Mesodermal cell (in vitro differentiated cells): ENCODE measurements around the gene GIMAP5.

Experiments
- H3K27ac ChIP-seq: 2 replicates; pipeline ENCODE4 v1.7.0; 2013; ENCODE audit warnings: mild to moderate bottlenecking, low read depth, low read length, moderate library complexity; ENCODE audit not compliant: severe bottlenecking
- H3K36me3 ChIP-seq: 2 replicates; pipeline ENCODE4 v1.7.1; 2013; ENCODE audit warnings: mild to moderate bottlenecking, low read length, moderate library complexity; ENCODE audit not compliant: control insufficient read depth, insufficient read depth
- H3K4me1 ChIP-seq: one replicate; pipeline ENCODE4 v1.7.1; 2013; ENCODE audit warnings: mild to moderate bottlenecking, low read length; ENCODE audit not compliant: insufficient read depth, control insufficient read depth, poor library complexity, severe bottlenecking
- H3K4me3 ChIP-seq: 2 replicates; pipeline ENCODE4 v1.7.0; 2013; ENCODE audit warnings: low read length, control low read depth, mild to moderate bottlenecking; ENCODE audit not compliant: insufficient read depth, poor library complexity, severe bottlenecking; ENCODE audit errors: extremely low read depth
- H3K9me3 ChIP-seq: 2 replicates; pipeline ENCODE4 v1.7.1; 2013; ENCODE audit warnings: mild to moderate bottlenecking, low read length, moderate library complexity; ENCODE audit not compliant: control insufficient read depth
- WGBS, 2 experiments: methylation state at CpG; one replicate each; pipeline ENCODE4 v1.1.5; 2013; ENCODE audit warnings: missing lambda C conversion rate in 2 of 2; ENCODE audit not compliant: insufficient coverage in 2 of 2; 5-methylcytosine and 5-hydroxymethylcytosine counted together

GIMAP5 gene

DNA sequence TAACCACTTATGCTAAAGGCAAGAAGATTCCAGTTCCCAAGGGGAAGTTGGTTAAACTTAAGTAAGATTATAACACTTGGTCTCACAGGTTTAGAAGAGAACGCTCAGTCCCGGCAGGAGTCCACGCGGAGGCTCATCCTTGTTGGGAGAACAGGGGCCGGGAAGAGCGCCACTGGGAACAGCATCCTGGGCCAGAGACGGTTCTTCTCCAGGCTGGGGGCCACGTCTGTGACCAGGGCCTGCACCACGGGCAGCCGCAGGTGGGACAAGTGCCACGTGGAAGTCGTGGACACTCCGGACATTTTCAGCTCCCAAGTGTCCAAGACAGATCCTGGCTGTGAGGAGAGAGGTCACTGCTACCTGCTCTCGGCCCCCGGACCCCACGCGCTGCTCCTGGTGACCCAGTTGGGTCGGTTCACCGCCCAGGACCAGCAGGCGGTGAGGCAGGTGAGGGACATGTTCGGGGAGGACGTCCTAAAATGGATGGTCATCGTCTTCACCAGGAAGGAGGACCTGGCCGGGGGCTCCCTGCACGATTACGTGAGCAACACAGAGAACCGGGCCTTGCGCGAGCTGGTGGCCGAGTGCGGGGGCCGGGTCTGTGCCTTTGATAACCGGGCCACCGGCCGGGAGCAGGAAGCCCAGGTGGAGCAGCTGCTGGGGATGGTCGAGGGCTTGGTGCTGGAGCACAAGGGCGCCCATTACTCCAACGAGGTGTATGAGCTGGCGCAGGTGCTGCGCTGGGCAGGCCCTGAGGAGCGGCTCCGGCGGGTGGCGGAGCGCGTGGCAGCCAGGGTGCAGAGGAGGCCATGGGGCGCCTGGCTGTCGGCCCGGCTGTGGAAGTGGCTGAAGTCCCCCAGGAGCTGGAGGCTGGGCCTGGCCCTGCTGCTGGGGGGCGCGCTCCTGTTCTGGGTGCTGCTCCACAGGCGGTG lies 17.0 kb upstream of the GIMAP5 start:
- WGBS, 2 experiments, result 91 to 92% methylated on average over 48 of the region's 52 CpGs

DNA sequence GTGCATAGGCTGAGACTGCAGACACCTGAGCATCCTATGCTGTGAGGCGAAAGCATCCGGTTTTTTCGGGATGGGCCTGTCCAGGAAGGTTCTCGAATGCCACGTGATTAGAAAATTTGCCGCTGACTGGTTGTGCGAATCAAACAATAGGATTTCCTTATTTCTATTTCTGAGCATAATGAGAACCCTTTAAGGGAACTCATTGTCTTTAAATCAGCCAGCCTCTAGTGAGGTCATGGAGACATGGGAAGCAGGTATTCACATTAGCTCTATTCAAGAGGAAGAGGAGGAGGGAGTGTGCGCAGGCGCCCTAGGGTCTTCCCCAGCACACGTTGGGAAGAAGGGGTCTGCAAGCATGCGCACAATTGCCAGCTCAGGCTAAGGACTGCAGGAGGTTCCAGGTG lies 15.2 kb upstream of the GIMAP5 start:
- Histone ChIP-seq H3K9me3 (no peaks in the 10 kb centered on the region), H3K4me1 (no peaks in the 10 kb centered on the region), H3K36me3 (no peaks in the 10 kb centered on the region), H3K4me3 (no peak overlapping the region), H3K27ac (no peak overlapping the region)
- 88 to 89% methylated on average over 11 of the region's 11 CpGs for WGBS, 2 experiments

More for the DNA sequence above, 17.0 kb upstream of the GIMAP5 start:
- Histone ChIP-seq H3K27ac (no peak overlapping the region), H3K4me3 (no peak overlapping the region), H3K36me3 (no peaks in the 10 kb centered on the region), H3K4me1 (no peaks in the 10 kb centered on the region), H3K9me3 (no peaks in the 10 kb centered on the region)

DNA sequence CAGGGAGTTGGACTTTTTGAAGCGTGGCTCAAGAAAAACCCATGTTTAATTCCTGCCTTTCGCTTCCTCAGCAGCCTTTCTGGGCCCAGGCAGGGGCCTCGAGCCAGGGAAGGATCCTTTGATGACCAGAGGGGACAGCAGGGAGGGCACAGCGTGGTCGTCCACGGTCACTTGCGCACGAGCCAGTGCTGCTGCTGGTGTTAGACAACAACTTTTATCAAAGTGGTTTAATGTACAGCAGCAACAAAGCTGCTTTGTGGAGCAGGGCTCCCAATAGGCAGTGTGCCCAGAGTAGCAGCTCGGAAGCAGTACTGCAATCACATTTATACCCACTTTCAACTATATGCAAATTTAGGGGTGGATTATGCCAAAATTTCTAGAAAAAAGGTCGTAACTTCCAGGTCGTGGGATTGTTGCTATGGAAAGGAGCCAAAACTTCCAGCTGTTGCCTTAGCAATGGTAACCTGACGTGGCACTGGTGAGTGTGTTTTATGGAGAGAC lies 14.7 kb upstream of the GIMAP5 start:
- Histone ChIP-seq H3K27ac (no peak overlapping the region), H3K36me3 (no peaks in the 10 kb centered on the region), H3K4me1 (no peaks in the 10 kb centered on the region), H3K9me3 (no peaks in the 10 kb centered on the region), H3K4me3 (no peak overlapping the region)
- WGBS, 2 experiments, result 71 to 77% methylated on average over 8 to 10 of the region's 12 CpGs

DNA sequence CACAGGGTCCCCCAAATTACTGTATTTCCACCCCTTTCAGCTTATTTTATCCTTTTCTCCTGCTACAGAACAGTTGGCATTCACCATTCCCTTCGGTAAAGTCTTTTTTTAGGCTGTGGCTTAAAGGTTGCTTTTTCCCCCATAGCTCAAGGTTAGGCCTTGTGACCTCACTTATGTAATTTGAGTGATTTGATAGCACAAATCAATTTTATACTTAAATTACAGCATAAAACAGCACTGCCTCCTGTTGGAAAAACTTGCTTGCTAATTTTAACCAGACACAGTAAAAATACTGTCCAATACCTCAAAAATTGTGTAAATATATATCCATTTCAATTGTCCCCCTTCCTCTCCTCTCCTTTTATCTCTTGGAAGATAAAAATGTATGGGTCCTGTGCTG lies 13.8 kb upstream of the GIMAP5 start:
- H3K27ac ChIP-seq, result no peak overlapping the region
- no peaks in the 10 kb centered on the region for H3K9me3 ChIP-seq
- no peaks in the 10 kb centered on the region for H3K36me3 ChIP-seq
- no peaks in the 10 kb centered on the region for H3K4me1 ChIP-seq
- no CpG with 5 or more reads among the region's 1 CpG for WGBS, 2 experiments
- no peak overlapping the region for H3K4me3 ChIP-seq

DNA sequence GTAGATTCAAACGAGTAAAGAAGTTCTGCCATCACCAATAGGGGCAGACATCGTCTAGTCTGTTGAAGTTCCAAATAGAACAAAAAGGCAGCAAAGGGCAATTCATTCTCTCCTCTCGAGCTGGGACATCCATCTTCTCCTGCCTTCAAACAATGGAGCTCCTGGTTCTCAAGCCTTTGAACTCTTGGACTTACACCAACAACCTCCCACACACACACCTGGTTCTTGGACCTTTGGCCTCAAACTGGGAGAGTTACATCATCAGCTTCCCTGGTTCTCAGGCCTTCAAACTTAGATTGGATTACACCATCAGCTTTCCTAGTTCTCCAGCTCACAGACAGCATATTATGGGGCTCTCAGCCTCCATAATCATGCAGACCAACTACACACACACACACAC lies 9.8 kb upstream of the GIMAP5 start:
- Histone ChIP-seq H3K4me1 (no peaks in the 10 kb centered on the region), H3K36me3 (no peaks in the 10 kb centered on the region), H3K27ac (no peak overlapping the region), H3K4me3 (no peak overlapping the region), H3K9me3 (no peaks in the 10 kb centered on the region)
- 36 to 53% methylated on average over 3 of the region's 3 CpGs for WGBS, 2 experiments

DNA sequence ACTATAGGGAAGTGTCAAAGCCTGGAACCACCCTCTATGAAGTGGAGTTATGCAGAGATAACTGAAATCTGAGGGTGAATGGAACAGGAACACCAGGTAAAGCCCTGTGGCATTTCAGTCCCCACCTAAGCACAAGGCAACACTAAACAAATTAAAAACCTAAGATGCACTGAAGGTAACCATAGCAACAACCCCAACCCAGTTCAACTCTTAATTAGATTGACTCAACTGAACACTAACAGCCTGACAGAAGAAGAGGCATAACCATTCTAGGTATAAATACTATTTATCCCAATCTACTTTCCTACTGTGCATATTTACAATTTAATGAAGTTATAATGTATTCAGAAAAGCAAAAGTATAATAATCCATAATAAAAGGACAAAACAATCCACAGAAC lies 9.2 kb upstream of the GIMAP5 start:
- Histone ChIP-seq H3K27ac (no peak overlapping the region), H3K4me3 (no peak overlapping the region), H3K4me1 (no peaks in the 10 kb centered on the region), H3K9me3 (no peaks in the 10 kb centered on the region), H3K36me3 (no peaks in the 10 kb centered on the region)

DNA sequence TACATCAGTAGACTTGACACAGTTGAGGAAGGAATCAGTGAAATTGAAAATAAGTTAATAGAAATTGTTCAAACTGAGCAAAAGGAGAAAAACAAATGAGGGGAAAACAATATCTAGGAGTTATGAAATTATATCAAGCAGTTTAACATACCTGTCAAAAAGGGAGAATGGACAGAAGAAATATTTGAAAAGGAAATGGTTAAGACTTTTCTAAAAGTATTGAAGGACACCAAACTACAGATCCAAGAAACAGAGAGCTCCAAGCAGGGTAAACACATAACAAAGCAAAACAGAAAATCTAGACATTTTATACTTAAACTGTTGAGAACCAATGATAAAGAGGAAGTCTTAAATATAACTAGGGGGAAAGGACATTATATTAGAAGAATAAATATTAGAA lies 8.6 kb upstream of the GIMAP5 start:
- Histone ChIP-seq H3K4me1 (no peaks in the 10 kb centered on the region), H3K9me3 (no peaks in the 10 kb centered on the region), H3K36me3 (no peaks in the 10 kb centered on the region), H3K27ac (no peak overlapping the region), H3K4me3 (no peak overlapping the region)

DNA sequence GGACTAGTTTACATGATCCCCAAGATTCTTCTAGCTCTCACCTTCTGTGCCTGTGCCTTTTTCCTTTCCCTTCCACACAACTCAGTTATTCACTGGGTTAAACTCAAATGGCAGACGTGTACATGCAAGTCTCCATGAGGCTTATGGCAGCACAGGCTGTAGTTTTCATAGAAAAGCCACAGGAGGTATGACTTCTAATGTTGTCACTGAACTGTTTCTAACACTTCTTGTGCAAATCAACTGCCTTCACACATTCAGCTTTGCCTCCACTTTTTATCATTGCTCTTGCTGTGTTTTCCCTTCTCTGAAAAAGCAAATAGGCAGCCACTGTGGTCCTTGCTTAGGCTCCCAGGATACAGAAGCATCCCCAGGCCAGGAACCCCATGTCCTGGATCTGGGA lies 5.3 kb upstream of the GIMAP5 start:
- Histone ChIP-seq H3K36me3 (no peaks in the 10 kb centered on the region), H3K4me3 (no peak overlapping the region), H3K9me3 (no peaks in the 10 kb centered on the region), H3K4me1 (no peaks in the 10 kb centered on the region), H3K27ac (no peak overlapping the region)
- WGBS, 2 experiments, result 22% methylated on average over 1 of the region's 1 CpG

DNA sequence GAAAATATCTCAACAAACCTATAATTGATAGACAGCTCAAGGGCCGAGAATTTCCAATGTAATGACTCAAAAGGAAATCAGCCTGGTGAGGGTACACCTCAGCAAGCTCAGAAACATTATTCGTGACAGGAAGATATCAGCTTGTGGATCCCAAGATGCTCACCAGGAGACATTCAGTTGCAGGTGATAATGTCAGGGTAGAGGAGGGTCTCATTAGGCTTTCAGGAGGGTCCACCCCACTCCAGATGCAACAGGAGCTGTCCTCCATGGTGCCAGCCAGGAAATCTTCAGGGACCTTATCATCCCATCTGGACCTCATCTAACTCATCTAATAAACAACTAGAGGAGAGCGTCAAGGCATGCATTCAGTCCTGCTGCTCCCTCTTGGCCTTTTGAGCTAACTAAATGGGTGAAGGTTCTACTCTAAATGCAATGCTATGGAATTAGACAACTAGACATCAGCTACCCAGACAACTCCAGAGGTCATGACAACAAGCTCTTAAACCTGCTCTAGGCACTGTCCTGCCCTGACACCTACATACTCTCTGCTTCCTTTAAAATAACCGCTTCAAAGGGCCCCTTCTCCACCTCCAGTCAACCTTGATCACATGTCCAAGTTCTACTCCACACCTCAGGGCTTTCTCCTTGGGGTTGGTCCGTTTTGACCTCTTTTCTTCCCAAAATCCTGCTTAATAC lies 4.3 kb upstream of the GIMAP5 start:
- no peaks in the 10 kb centered on the region for H3K36me3 ChIP-seq
- 42 to 62% methylated on average over 3 to 4 of the region's 5 CpGs for WGBS, 2 experiments

DNA sequence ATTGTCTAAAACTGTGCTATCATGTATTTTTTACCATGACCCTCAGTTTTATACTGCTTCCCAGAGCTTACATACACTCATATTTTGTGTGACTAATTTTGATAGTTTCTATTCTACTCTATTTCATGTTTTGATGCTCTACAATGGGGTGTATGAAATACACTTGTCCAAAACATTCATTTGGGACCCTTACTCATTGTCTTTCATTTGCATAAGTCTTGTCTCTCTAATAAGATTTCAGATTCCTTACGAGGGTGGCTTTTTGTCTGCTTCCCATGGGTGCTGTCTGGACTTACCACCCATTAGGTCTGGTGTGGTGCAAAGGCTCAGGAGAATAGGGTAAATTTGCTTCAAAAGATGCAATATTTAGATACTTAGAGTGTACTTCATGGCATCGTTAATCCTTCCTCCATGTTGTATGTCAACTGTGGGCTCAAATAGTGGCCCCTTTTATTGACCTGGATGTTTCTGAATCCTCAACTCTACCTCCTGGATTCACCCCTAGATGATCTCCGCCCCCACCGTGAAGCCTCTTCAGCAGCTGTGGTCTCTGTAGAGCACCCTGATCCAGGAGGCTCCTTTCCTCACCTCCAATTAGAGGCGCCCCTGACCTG lies 3.6 kb upstream of the GIMAP5 start:
- 87 to 92% methylated on average over 2 to 4 of the region's 5 CpGs for WGBS, 2 experiments
- H3K4me3 ChIP-seq, result no peak overlapping the region
- no peaks in the 10 kb centered on the region for H3K9me3 ChIP-seq
- no peaks in the 10 kb centered on the region for H3K4me1 ChIP-seq
- no peak overlapping the region for H3K27ac ChIP-seq
- no peaks in the 10 kb centered on the region for H3K36me3 ChIP-seq

More for the DNA sequence above, 4.3 kb upstream of the GIMAP5 start:
- Histone ChIP-seq H3K27ac (no peak overlapping the region), H3K9me3 (no peaks in the 10 kb centered on the region), H3K4me3 (no peak overlapping the region), H3K4me1 (no peaks in the 10 kb centered on the region)
